AG04449 (cell line): ENCODE data around the gene LRP10.

Experiments used
- CTCF ChIA-PET: fragments of 350-600 bp; formaldehyde crosslinking; extraction: SDS; loops from one replicate; lab custom pipeline; 2021; ENCODE audit warnings: antibody characterized with exemption; lab: Yijun Ruan, JAX
- POLR2A ChIA-PET: fragments of 400-600, 350-600 bp; formaldehyde crosslinking; extraction: SDS; loops from one replicate; lab custom pipeline; 2020; ENCODE audit warnings: antibody characterized with exemption, inconsistent platforms; lab: Yijun Ruan, JAX
- DNase-seq: peaks from one replicate; pipeline ENCODE4 v3.0.0-alpha.2; 2010; ENCODE audit warnings: low read depth, low spot score
- H3K4me3 ChIP-seq: 2 replicates; pipeline ENCODE4 v1.5.1; 2011; ENCODE audit warnings: low read depth, mild to moderate bottlenecking, control low read depth, low read length
- TF ChIP-seq, protein P1 (sequence below): IDR thresholded peaks from one replicate; pipeline ENCODE4 v1.5.1; 2011; ENCODE audit warnings: mild to moderate bottlenecking, moderate library complexity, low read length, control low read depth, inconsistent platforms; ENCODE audit not compliant: insufficient read depth; ENCODE audit errors: missing control alignments

Gene LRP10

DNA sequence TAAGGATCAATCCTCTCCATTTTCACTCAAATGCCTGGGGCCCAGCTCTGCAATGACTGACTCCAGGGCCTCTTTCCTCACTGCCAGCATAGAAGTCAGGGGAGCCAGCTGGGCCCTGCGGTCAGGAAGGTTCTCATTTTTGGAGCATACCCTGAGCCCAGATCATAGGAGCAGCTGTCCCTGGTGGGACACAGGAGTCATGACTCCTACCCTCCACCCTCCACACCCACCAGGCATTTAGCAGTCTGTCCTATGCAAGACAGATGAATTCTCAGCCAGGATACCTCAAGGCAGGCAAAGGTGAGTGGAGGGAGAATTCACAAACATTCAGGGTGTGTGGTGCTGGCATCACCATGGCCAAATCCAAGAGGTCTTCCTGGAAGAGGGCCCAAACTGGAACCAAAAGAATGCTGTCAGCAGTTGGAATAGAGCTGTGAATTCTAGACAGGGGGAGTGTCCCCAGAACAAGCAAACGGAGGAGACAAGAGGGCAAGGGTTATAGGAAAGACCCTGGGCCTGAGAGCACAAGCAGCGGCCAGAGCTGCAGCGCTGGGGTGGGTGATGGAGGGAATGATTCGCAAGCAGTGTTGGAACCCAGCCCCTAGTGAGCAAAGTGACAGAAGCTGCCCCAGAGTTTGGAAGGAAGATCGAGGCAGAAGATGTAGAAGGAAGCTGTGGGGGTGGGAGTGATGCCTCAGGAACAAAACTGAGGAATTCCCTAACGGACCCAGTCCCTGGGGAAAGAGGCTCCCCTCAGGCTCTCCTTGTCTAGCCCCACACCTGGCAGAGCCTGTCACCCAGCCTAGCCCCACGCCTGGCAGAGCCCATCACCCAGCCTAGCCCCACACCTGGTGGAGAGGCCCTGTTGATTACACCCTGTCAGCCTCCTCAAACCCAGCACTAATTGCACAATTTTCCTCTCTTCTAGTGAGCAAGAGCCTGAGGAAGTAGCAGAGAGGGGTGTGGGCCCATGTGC, 7.0 kb downstream of the LRP10 start:
- no peak overlapping the region for H3K4me3 ChIP-seq
- TF ChIP-seq, protein P1, sequence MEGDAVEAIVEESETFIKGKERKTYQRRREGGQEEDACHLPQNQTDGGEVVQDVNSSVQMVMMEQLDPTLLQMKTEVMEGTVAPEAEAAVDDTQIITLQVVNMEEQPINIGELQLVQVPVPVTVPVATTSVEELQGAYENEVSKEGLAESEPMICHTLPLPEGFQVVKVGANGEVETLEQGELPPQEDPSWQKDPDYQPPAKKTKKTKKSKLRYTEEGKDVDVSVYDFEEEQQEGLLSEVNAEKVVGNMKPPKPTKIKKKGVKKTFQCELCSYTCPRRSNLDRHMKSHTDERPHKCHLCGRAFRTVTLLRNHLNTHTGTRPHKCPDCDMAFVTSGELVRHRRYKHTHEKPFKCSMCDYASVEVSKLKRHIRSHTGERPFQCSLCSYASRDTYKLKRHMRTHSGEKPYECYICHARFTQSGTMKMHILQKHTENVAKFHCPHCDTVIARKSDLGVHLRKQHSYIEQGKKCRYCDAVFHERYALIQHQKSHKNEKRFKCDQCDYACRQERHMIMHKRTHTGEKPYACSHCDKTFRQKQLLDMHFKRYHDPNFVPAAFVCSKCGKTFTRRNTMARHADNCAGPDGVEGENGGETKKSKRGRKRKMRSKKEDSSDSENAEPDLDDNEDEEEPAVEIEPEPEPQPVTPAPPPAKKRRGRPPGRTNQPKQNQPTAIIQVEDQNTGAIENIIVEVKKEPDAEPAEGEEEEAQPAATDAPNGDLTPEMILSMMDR, result no peak
- DNase-seq, result no peak
- POLR2A ChIA-PET, result no interaction called here
- CTCF ChIA-PET, result interaction anchor here (0.8 to 10.2 kb wide), 6 partner anchors 11 to 313 kb away, joined by 3 to 145 read pairs (median 6); no protein-coding TSS in a partner anchor

DNA sequence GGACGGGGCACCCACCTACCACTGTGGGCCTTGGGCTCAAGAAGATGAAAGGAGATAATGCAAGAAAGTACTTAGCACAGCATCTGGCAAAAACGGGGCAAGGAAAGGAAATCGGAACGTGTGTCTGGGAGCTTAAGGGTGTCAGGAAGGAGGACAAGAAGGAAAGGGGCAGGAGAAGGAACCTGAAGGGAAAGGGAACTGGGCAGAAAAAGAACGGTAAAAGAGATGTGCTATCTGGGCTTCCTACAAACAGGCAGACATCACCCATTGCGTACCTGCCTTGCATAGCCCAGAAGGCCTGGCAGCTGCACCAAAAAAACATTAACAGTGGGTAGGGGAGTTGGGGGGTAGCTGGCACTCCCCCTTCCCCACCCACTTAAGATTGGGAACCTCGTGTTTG, 10.5 kb downstream of the LRP10 start:
- DNase-seq, result no peak
- TF ChIP-seq, protein P1, result no peak
- POLR2A ChIA-PET, result interaction anchor here (0.6 to 1.6 kb wide), 8 partner anchors 9 to 63 kb away, joined by 3 to 8 read pairs (median 4); partner anchors contain the start of genes LRP10 and RBM23
- CTCF ChIA-PET, result interaction anchor here (1.4 to 11.5 kb wide), 7 partner anchors 8 to 325 kb away, joined by 4 to 189 read pairs (median 7); partner anchors contain the start of gene LRP10
- no peak overlapping the region for H3K4me3 ChIP-seq

DNA sequence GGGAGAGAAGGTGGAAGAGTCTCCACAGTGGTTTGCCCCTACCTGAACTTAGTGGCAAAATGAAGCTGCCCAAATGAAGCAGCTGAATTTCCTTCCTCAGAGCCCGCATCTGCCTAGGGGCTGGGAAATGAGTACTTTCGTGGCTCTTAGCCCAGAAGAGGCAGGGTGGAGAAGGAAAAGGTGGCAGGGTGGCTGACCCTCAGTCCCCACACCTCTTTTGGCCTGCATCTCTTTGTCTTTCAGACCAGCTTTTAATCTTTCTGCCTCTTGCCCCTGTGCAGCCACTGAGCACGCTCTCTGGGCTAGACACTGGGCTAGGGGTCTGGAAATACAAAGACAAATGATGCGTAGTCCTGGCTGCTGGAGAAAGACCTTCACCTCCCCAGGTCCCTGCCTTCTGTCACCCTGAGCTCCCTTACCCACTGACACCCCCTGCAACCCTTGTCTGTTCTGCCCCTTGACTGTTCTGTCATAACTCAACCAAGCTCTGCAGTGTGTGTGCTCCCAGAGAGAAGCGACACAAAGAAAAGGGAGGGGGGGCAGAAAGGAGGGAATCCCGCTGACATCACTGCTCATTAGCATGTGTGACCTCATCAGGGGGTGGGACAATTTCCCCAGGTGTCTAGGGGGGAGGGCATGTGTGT, 11.1 kb downstream of the LRP10 start:
- H3K4me3 ChIP-seq, result no peak overlapping the region
- POLR2A ChIA-PET, result interaction anchor here (0.5 to 1.6 kb wide), 8 partner anchors 9 to 233 kb away, joined by 3 to 6 read pairs (median 4); partner anchors contain the start of genes LRP10 and RBM23
- TF ChIP-seq, protein P1, result no peak
- CTCF ChIA-PET, result interaction anchor here (0.8 to 11.5 kb wide), 8 partner anchors 8 to 326 kb away, joined by 3 to 189 read pairs (median 6); partner anchors contain the start of gene LRP10
- DNase-seq, result no peak

DNA sequence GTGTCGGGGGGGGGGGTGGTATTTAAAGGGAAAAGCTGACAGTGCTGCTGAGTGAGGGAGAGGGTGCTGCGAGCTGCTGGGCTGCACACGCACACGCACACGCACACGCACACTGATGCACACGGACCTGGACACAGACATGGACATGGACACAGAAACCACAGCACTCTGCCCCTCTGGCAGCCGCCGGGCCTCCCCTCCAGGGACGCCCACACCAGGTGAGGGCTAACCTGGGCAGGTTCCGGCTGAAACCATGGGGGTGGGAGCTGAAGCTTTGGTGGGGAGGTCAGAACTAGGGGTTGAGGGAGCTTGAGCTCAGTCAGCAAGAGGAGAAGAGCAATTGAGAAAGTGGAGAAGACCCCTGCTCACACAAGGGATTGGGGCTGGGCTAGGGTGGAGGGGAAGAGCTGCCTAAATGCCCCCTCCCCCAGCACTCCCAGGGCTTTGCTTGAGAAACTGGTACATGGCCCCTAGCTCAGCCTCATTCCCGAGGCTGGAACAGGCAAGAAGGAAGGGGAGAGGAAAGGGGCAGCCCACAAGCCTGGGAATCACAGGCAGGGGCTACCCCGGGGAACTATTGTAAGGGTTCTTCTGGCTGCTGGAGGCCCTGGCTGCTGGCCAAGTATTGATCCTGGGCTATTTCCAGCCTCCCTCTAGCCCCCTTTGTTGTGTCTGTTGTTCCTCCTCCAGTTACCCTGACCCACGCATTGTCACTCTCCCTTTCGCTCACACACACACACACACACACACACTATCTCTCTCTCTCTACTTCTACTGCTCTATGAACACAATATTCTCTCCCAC, 11.8 kb downstream of the LRP10 start, which contains the start of gene REM2:
Gene REM2, plus strand, starts transcription at position 50 of the 804 bp plus-strand sequence. Its CDS starts 66 bp downstream, at position 116.
- no peak within 1 kb of the TSS for H3K4me3 ChIP-seq
- ChIA-PET CTCF (interaction anchor here (0.8 to 11.5 kb wide), 8 partner anchors 10 to 326 kb away, joined by 3 to 189 read pairs (median 8); partner anchors contain the start of gene LRP10), POLR2A (interaction anchor here (0.5 to 1.4 kb wide), 4 partner anchors 12 to 243 kb away, joined by 3 to 4 read pairs (median 4); partner anchors contain the start of genes LRP10 and RBM23)
- DNase-seq, result no peak
- TF ChIP-seq, protein P1, result no peak

DNA sequence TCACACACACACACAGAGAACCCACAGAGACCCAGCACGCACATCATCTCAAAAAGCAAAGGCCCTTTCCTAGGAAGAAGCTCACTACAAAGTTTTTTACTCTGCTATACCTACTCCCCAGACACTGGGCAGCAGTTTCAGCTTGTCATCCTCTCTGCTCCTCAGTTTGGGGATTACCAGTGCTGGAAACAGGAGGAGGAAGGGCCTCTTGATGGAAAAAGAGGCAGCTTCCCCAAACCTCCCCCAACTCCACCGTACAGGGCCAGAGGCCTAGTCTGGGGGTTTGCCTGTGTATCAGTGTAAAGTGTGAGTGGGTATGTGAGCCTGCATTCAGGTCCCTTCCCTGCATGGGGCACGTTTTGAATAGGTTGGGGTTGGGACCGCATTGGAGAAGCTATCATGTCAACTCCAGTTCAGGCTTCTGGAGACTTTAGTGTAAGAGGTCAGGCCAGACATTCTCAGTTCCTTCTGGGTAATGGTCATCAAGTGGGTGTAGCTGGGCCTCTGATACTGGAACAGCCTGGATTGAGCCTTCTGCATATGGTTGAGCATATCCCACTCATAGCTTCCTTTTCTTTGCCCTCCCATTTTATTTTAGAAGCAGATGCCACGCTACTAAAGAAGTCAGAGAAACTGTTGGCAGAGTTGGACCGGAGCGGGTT, 12.7 kb downstream of the LRP10 start:
- H3K4me3 ChIP-seq, result no peak overlapping the region
- TF ChIP-seq, protein P1, result no peak
- DNase-seq, result no peak
- CTCF ChIA-PET, result interaction anchor here (0.9 to 11.5 kb wide), 6 partner anchors 11 to 327 kb away, joined by 3 to 189 read pairs (median 12); partner anchors contain the start of gene LRP10
- POLR2A ChIA-PET, result interaction anchor here (0.6 kb wide), 1 partner anchor 243 kb away, joined by 3 read pairs; no protein-coding TSS in a partner anchor
